A549 (cell line): Measurements from ENCODE around the gene ADGRF3.

Source experiments
- CTCF ChIP-seq: fragments of >200 bp; sonication (Bioruptor Twin); formaldehyde crosslinking; IDR thresholded peaks from 3 replicates; pipeline ENCODE4 v1.5.1; 2016
- POLR2A ChIP-seq: IDR thresholded peaks from 2 replicates; pipeline ENCODE4 v1.6.1; 2012; ENCODE audit warnings: mild to moderate bottlenecking, low read length
- RAD21 ChIP-seq, 2 experiments: fragments of >200 bp in 1 of 2; sonication (Bioruptor Twin) in 1 of 2; formaldehyde crosslinking in 1 of 2; IDR thresholded peaks in 1 of 2; conservative IDR thresholded peaks in 1 of 2; 2 replicates in 1 of 2; 3 replicates in 1 of 2; pipeline ENCODE4 v1.6.1; 2012 to 2018; ENCODE audit warnings: inconsistent platforms in 1 of 2
- USF2 ChIP-seq: fragments of 450-650 bp; IDR thresholded peaks from 2 replicates; pipeline ENCODE4 v1.6.1; 2014; ENCODE audit warnings: antibody characterized with exemption

GRCh38 chr2:26292646-26293045 is 53.9 kb downstream of the ADGRF3 start:
- TF ChIP-seq USF2 (no peak), POLR2A (no peak), CTCF (no peak), RAD21 (conservative IDR thresholded peaks at IDR 0.05 in 1 of 2, IDR thresholded peaks at IDR 0.05 in 1 of 2) (no peak)
